ENCODE measurements around the gene QRFP. TPM values are rescaled to one million over a fixed set of nuclear protein-coding genes. Genes with fewer than 3 reads are reported as not detected.
A peak's percentile ranks its signal among the peaks of the same experiment; 100 is the strongest.

QRFP gene
- total and polyA plus RNA-seq, 2 donors (not counting 1 experiment from before 2014, with no cell fraction given): not detected

GRCh38 chr9:130940027-130940549, 43.5 kb upstream of the QRFP start:
- Histone ChIP-seq H3K4me1 (ENCODE audit: control insufficient read depth, extremely low read depth, insufficient read depth, low read length) (peaks cover 24% of the 10 kb centered on the region), H3K4me3 (replicated peaks in 1 of 4; ENCODE audit: control extremely low read depth in 1 of 4, insufficient read depth in 1 of 4, low read depth in 3 of 4, low read length in 4 of 4) (no peak overlapping the region), H3K36me3 (ENCODE audit: control insufficient read depth, insufficient read depth, low read length) (no peaks in the 10 kb centered on the region), H3K27me3 (ENCODE audit: control insufficient read depth, insufficient read depth, low read length) (peaks cover 22% of the 10 kb centered on the region), H3K9me3 (ENCODE audit: control insufficient read depth, insufficient read depth, low read depth, low read length) (no peaks in the 10 kb centered on the region), H3K79me2 (ENCODE audit: control insufficient read depth, insufficient read depth, low read length) (no peaks in the 10 kb centered on the region), H3K4me2 (ENCODE audit: extremely low read depth, insufficient read depth, low read length) (no peak overlapping the region), H3K27ac (ENCODE audit: insufficient read depth, low read length) (no peak overlapping the region), H4K20me1 (ENCODE audit: control insufficient read depth, extremely low read depth, insufficient read depth, low read length) (no peaks in the 10 kb centered on the region), H3K9ac (ENCODE audit: insufficient read depth, low read length) (no peak overlapping the region), H2AFZ (ENCODE audit: low read length) (no peak overlapping the region)
- DNase-seq (ENCODE audit: low read depth in 2 of 2): no peak
- TF ChIP-seq EZH2 (IDR thresholded peaks at IDR 0.05; ENCODE audit: low read length, missing control alignments) (no peak), CTCF (conservative IDR thresholded peaks at IDR 0.05 in 1 of 2, IDR thresholded peaks at IDR 0.05 in 1 of 2; ENCODE audit: low read depth in 1 of 2, low read length in 2 of 2) (no peak)

GRCh38 chr9:130939405-130940026, 42.9 kb upstream of the QRFP start:
- Histone ChIP-seq H3K9ac (ENCODE audit: insufficient read depth, low read length) (peak overlapping the region; percentile 30), H2AFZ (ENCODE audit: low read length) (no peak overlapping the region), H3K36me3 (ENCODE audit: control insufficient read depth, insufficient read depth, low read length) (no peaks in the 10 kb centered on the region), H4K20me1 (ENCODE audit: control insufficient read depth, extremely low read depth, insufficient read depth, low read length) (no peaks in the 10 kb centered on the region), H3K79me2 (ENCODE audit: control insufficient read depth, insufficient read depth, low read length) (no peaks in the 10 kb centered on the region), H3K27ac (ENCODE audit: insufficient read depth, low read length) (no peak overlapping the region), H3K4me1 (ENCODE audit: control insufficient read depth, extremely low read depth, insufficient read depth, low read length) (peaks cover 26% of the 10 kb centered on the region), H3K27me3 (ENCODE audit: control insufficient read depth, insufficient read depth, low read length) (peaks cover 17% of the 10 kb centered on the region), H3K4me2 (ENCODE audit: extremely low read depth, insufficient read depth, low read length) (peak overlapping the region; percentile 71), H3K4me3 (replicated peaks in 1 of 4; ENCODE audit: control extremely low read depth in 1 of 4, insufficient read depth in 1 of 4, low read depth in 3 of 4, low read length in 4 of 4) (peak overlapping the region in 3 of 4 experiments; percentile 61 to 73 (median 65)), H3K9me3 (ENCODE audit: control insufficient read depth, insufficient read depth, low read depth, low read length) (no peaks in the 10 kb centered on the region)
- no peak for DNase-seq (ENCODE audit: low read depth in 2 of 2)
- TF ChIP-seq EZH2 (IDR thresholded peaks at IDR 0.05; ENCODE audit: low read length, missing control alignments): no peak
- no peak for TF ChIP-seq CTCF (conservative IDR thresholded peaks at IDR 0.05 in 1 of 2, IDR thresholded peaks at IDR 0.05 in 1 of 2; ENCODE audit: low read depth in 1 of 2, low read length in 2 of 2)

DNA sequence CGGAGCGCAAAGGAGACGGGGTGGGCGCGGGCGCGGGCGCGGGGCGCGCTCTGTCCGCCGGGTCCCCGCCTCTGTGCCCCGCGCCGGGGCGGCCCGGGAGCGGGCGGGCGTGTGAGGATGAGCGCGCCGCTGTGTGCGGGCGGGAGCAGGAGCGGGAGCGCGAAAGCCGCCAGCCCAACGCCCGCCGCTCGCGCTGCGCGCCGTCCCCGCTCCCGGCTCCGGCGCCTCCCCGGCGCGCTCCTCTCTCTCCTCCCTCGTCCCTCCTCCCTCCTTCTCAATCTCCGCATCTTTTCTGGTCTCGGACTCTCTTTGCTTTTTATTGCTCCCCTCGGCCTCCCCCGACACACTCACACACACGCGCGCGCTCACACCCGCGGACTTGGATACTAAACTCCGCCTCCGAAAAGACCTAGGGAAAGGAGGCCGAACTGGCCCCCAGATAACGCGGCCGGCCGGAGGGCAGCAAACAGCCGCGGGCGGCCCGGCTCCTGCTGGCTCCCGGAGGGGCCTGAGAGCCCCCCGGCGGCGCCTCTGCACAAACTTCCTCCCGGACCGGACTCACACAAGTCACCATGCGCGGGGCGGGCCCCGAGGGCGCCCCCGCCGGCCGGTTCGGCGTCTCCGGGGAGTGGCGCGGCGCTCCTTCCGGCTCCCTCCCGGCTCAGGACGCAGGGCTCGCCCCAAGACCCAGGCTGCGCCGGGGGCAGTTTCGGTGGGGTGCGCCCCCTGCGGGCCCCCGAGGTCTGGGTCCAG, 42.2 kb upstream of the QRFP start, which contains the start of gene FIBCD1:
TSS of gene FIBCD1 (minus strand) at position 596 of the 753 bp plus-strand sequence. CDS start 640 bp downstream, outside the sequence.
- Histone ChIP-seq H3K27ac (ENCODE audit: insufficient read depth, low read length) (no peak within 1 kb of the TSS), H4K20me1 (ENCODE audit: control insufficient read depth, extremely low read depth, insufficient read depth, low read length) (no peaks in the 10 kb centered on the region), H3K79me2 (ENCODE audit: control insufficient read depth, insufficient read depth, low read length) (no peaks in the 10 kb centered on the region), H2AFZ (ENCODE audit: low read length) (peak within 1 kb of the TSS; percentile 55), H3K4me2 (ENCODE audit: extremely low read depth, insufficient read depth, low read length) (peak within 1 kb of the TSS; percentile 71), H3K27me3 (ENCODE audit: control insufficient read depth, insufficient read depth, low read length) (peaks cover 16% of the 10 kb centered on the region), H3K9me3 (ENCODE audit: control insufficient read depth, insufficient read depth, low read depth, low read length) (no peaks in the 10 kb centered on the region), H3K4me1 (ENCODE audit: control insufficient read depth, extremely low read depth, insufficient read depth, low read length) (peaks cover 32% of the 10 kb centered on the region), H3K9ac (ENCODE audit: insufficient read depth, low read length) (peak within 1 kb of the TSS; percentile 62), H3K4me3 (replicated peaks in 1 of 4; ENCODE audit: control extremely low read depth in 1 of 4, insufficient read depth in 1 of 4, low read depth in 3 of 4, low read length in 4 of 4) (peak within 1 kb of the TSS; percentile 39 to 73 (median 63)), H3K36me3 (ENCODE audit: control insufficient read depth, insufficient read depth, low read length) (no peaks in the 10 kb centered on the region)
- peak; percentile 7 to 25 for TF ChIP-seq CTCF (conservative IDR thresholded peaks at IDR 0.05 in 1 of 2, IDR thresholded peaks at IDR 0.05 in 1 of 2; ENCODE audit: low read depth in 1 of 2, low read length in 2 of 2)
- no peak for TF ChIP-seq EZH2 (IDR thresholded peaks at IDR 0.05; ENCODE audit: low read length, missing control alignments)
- peak; percentile 44 to 47 for DNase-seq (ENCODE audit: low read depth in 2 of 2)

Measured in fibroblast of lung (primary cell).